Endometrial microvascular endothelial cells (primary cell): Measurements from ENCODE around the gene KAZN. TPM values are rescaled to one million over a fixed set of nuclear protein-coding genes. Genes with fewer than 3 reads are reported as not detected.

Experiments used
- in situ Hi-C: cut with HindIII; loops from 2 replicates; pipeline ENCODE4 v1.10.0; 2017; ENCODE audit warnings: low sequenced_read_pairs, low pct_unique_long_range_greater_than_20kb; ENCODE audit errors: inconsistent ontology term
- total RNA-seq: library from RNA; depleted of rRNA; stranded (reverse); fragments of >200 nt; gene quantifications from one replicate; pipeline ENCODE4 v1.2.3, GENCODE V29; 2015; ENCODE audit errors: inconsistent ontology term

KAZN gene
- total RNA-seq, 1 donor from 2014 or later = 0.93 TPM

- in situ Hi-C loops = no loop called here
Measured at GRCh38 chr1:14745001-14745720, 146.7 kb downstream of the KAZN start.

GRCh38 chr1:14745789-14746188 lies 147.3 kb downstream of the KAZN start:
- in situ Hi-C loops = no loop called here

- in situ Hi-C loops = no loop called here
Measured at GRCh38 chr1:14746393-14746792, 147.9 kb downstream of the KAZN start.

DNA sequence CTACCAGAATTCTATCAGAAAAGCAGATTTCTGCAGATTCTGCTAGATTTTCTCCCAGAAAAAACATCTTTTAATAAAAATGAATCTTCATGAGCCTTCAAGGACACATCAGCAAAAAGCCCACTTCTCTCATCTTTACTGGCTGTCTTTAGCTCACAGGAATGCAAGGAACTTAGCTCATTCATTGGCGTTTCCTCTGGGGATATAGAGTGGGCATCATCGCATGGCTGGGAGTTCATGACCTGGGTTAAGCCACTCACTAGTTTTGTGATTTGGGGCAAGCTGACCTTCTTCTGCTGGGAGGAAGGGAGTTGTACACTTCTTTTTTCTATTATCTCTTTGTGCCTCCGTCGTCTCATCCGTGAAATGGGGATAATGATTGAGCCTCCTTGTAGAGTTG lies 149.7 kb downstream of the KAZN start:
- in situ Hi-C loops = no loop called here

GRCh38 chr1:14748977-14749376 lies 150.5 kb downstream of the KAZN start:
- in situ Hi-C loops = no loop called here

GRCh38 chr1:14750490-14750889 lies 152.0 kb downstream of the KAZN start:
- in situ Hi-C loops = no loop called here

GRCh38 chr1:14755518-14756252 lies 157.2 kb downstream of the KAZN start:
- in situ Hi-C loops = no loop called here

- in situ Hi-C loops = no loop called here
Measured at GRCh38 chr1:14756589-14757285, 158.3 kb downstream of the KAZN start.

GRCh38 chr1:14757286-14757625 lies 158.8 kb downstream of the KAZN start:
- in situ Hi-C loops = no loop called here

DNA sequence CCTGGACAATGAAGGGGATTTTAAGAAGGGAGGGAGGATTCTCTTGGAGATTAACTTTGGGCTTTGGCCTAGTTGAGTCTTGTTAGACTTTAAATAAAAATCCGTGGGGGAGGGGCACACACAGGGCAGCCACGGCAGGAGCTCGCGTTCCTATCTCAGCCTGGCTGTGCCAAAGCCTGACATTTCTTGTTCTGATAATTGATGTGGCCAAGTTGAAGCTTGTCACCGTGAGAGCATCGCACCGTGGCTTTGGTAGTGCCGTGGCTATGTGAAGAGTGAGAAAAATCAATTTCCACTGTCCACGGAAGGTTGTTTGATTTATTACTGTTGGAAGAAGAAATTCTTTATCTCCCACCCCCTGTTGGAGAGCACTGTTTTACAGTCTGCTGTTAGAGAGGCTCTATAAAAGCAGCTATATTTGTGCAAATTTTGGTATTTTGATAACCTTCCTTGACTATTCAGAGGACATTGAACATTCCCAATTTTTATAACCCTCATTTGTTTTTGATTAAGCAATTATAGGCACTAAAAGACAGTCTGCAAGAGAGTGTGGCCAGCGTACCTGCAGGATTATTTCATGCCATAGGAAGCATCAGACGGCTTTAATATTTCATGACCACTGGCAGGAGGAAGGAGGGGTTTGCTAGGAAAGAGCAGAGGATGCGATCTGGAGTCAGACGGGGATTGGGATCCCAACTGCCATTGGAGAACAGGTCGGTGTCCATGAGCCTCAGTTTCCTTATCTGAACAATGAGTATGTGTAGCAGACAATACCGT lies 160.7 kb downstream of the KAZN start:
- in situ Hi-C loops = no loop called here

GRCh38 chr1:14759843-14760242 lies 161.4 kb downstream of the KAZN start:
- in situ Hi-C loops = no loop called here

DNA sequence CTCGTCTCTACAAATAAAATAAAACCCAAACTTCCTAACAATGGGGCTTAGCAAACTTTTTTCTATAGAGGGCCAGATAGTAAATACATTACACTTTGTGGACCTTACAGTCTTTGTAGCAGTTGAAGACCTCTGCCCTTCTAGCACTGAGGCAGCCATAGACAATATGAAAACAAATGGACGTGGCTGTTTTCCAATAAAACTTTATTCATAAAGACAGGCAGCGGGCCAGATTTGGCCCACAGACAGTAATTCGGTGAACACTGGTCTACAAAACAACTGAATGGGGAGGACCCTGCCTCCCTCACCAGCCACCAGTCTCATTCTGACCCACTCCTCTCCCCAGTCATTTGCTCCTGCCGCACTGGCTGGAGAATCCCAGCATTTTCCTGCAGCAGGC lies 162.3 kb downstream of the KAZN start:
- in situ Hi-C loops = no loop called here

DNA sequence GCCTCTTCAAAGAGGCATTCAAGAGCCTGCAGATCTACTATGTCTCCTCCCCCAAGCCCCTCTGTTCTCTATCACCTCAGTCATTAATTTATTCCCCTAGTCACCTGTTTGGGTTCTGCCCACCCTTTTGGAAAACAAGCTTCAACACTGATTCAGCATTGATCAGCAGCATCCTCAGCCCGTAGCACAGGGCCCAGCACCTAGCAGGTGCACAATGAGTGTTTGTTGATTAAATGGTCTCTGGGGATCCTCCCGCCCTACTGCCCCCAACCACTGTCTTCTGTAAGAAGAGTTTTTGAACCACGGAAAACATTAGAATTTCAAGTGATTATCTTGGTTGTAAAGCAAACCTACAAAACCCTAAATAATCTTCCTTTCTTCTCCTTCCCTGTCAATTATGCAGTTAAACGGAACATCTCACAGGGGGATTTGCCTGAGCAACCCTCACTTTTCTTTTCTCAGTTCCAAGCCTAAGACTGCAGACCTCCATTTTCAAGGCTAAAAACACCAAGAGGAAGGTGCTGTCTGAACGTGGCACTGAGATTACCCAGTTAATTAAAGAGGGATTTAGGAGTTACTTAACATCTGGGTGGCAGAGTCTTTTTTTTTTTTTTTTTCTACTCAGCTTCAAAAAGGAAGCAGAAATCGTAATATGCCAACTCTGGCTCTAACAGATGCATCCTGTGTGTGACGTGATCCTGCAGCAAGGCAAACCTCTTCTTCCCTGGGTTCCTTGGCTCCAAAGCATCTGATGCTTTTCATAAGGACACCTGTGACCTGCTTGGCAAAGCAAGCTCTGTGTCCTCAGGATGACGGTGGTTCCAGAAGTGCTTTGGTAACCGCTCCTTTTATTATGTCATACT lies 163.0 kb downstream of the KAZN start:
- in situ Hi-C loops = no loop called here

GRCh38 chr1:14763977-14764376 lies 165.5 kb downstream of the KAZN start:
- in situ Hi-C loops = no loop called here

- in situ Hi-C loops = no loop called here
Measured at GRCh38 chr1:14765773-14766172, 167.3 kb downstream of the KAZN start.

GRCh38 chr1:14767075-14767474 lies 168.6 kb downstream of the KAZN start:
- in situ Hi-C loops = no loop called here

DNA sequence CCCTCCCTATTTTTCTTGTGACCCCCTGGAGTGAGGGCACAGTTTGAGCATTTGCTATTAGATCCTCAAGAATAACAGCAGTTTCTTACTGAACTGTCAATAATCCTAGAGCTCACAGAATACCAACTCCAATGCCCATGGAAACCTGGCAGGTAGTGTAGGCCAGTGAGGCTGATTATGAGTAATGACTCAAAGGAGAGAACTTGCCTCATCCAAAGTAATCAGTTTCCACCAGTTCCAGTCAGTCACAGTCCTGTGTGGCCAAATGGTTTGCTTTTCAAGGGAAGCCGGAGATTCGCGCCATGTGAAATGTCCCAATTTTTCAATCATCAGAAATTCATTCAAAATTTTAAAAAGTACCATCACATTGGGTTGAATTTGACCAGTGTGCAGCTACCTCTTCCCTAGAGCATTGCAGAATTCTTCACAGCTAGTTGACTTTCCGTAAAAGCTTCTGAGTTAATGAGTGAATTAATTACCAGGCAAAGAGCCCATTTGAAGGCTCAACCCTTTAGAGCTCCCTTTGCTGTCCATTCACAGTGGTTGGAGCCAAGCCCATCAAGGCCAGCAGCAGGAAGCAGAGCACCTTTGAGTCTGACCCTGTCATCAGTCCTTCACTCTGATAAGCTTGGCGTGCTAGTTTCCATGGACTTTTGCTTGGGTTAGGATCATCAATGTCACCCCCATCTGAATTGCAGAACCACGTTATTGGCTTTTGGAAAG lies 170.3 kb downstream of the KAZN start:
- in situ Hi-C loops = no loop called here
